SH-SY5Y (cell line): ENCODE data around the gene NR6A1.

ENCODE experiments used
- GATA2 ChIP-seq: IDR thresholded peaks from 2 replicates; pipeline ENCODE4 v1.6.1; 2011; ENCODE audit warnings: mild to moderate bottlenecking, low read depth, low read length
- GATA3 ChIP-seq: IDR thresholded peaks from 2 replicates; pipeline ENCODE4 v1.6.1; 2011; ENCODE audit warnings: low read depth, mild to moderate bottlenecking, low read length, moderate library complexity

DNA sequence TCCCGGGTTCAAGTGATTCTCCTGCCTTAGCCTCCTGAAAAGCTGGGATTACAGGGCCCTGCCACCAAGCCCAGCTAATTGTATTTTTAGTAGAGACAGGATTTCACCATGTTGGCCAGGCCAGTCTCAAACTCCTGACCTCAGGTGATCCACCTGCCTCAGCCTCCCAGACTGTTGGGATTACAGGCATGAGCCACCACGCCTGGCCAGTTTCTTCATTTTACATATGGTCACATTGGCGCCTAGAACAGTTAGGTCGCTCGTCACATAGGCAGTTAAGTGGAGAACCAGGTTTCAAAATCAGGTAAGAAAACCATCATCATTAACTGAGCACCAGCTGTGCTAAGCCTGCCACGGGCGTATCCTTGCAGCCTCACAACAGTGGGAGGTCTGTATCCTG is 41.9 kb upstream of the NR6A1 start:
- no peak for TF ChIP-seq GATA2
- TF ChIP-seq GATA3, result no peak
